HG02840 (cell line): ENCODE data around the gene ZBTB43.

Source experiments
- ATAC-seq: cut with Tn5 transposase; IDR thresholded peaks from one replicate; pipeline ENCODE4 v1.9.1; 2021; ENCODE audit warnings: mild to moderate bottlenecking, moderate library complexity, moderate number of reproducible peaks; ENCODE audit not compliant: unreplicated experiment, low FRiP score

ZBTB43 gene

GRCh38 chr9:126880947-126881332 is 76.1 kb downstream of the ZBTB43 start:
- ATAC-seq = no peak

GRCh38 chr9:126882746-126883145 is 77.9 kb downstream of the ZBTB43 start:
- no peak for ATAC-seq

GRCh38 chr9:126883636-126884035 is 78.8 kb downstream of the ZBTB43 start:
- ATAC-seq = no peak

- ATAC-seq = no peak
Observed at GRCh38 chr9:126885131-126885641, 80.3 kb downstream of the ZBTB43 start.

- no peak for ATAC-seq
Observed at GRCh38 chr9:126886034-126886822, 81.4 kb downstream of the ZBTB43 start.

GRCh38 chr9:126886897-126887296 is 82.1 kb downstream of the ZBTB43 start:
- ATAC-seq = no peak
